BLaER1 treated with 17β-estradiol and CSF1 and Interleukin-3, amounts not matched to agents 10 nM and 100 nM (cell line): ENCODE data around the gene UBR1.
"Not testable (repeated sequence)": the region's sequence is repeated elsewhere in the genome, so short reads cannot be mapped to it uniquely, and the experiment has no call there.

Source experiments
- H3K27ac ChIP-seq, 11 experiments: shearing (Covaris generic); formaldehyde crosslinking; 2 replicates each; pipeline ENCODE4 v1.8.1; 2022
- H3K27me3 ChIP-seq, 11 experiments: shearing (Covaris generic); formaldehyde crosslinking; 2 replicates each; pipeline ENCODE4 v1.8.1; 2022
- H3K36me3 ChIP-seq, 11 experiments: shearing (Covaris generic); formaldehyde crosslinking; 2 replicates each; pipeline ENCODE4 v1.8.1; 2022
- H3K4me1 ChIP-seq, 10 experiments: shearing (Covaris generic); formaldehyde crosslinking; 2 replicates each; pipeline ENCODE4 v1.8.1; 2022
- H3K4me2 ChIP-seq, 11 experiments: shearing (Covaris generic); formaldehyde crosslinking; 2 replicates each; pipeline ENCODE4 v1.8.1; 2022
- H3K4me3 ChIP-seq, 10 experiments: shearing (Covaris generic); formaldehyde crosslinking; 2 replicates each; pipeline ENCODE4 v1.8.1; 2022
- H3K9ac ChIP-seq, 11 experiments: shearing (Covaris generic); formaldehyde crosslinking; 2 replicates each; pipeline ENCODE4 v1.8.1; 2022
- H3K9me3 ChIP-seq, 11 experiments: shearing (Covaris generic); formaldehyde crosslinking; replicated peaks in 1 of 11; 2 replicates each; pipeline ENCODE4 v1.8.1; 2022
- H4K20me1 ChIP-seq, 11 experiments: shearing (Covaris generic); formaldehyde crosslinking; 2 replicates each; pipeline ENCODE4 v1.8.1; 2022
- Cebpa-rat ChIP-seq, 11 experiments: shearing (Covaris generic); IDR thresholded peaks; 2 replicates each; pipeline ENCODE4 v1.8.1; 2022

The UBR1 gene

GRCh38 chr15:42908538-42908937 is 197.3 kb downstream of the UBR1 start:
- Histone ChIP-seq H3K4me3 (no peak overlapping the region), H3K4me2 (no peak overlapping the region), H4K20me1 (peaks cover 0 to 50% (median 5%) of the 10 kb centered on the region in 11 experiments; a peak in 7 of 22 replicates), H3K27me3 (no peaks in the 10 kb centered on the region), H3K9me3 (peaks cover 0 to 3% (median 0%) of the 10 kb centered on the region in 11 experiments; a peak in 1 of 22 replicates), H3K9ac (no peak overlapping the region), H3K36me3 (peaks cover 0 to 23% (median 12%) of the 10 kb centered on the region in 11 experiments; a peak in 14 of 22 replicates), H3K4me1 (peaks cover 0 to 4% (median 0%) of the 10 kb centered on the region in 10 experiments; a peak in 5 of 20 replicates), H3K27ac (no peak overlapping the region)
- no peak for TF ChIP-seq Cebpa-rat (IDR thresholded peaks at IDR 0.05)

- no peak overlapping the region for H3K4me3 ChIP-seq
- peaks cover 0 to 23% (median 10%) of the 10 kb centered on the region in 11 experiments; a peak in 14 of 22 replicates for H3K36me3 ChIP-seq
- H3K4me2 ChIP-seq = no peak overlapping the region
- H3K9ac ChIP-seq = no peak overlapping the region
- peaks cover 0 to 15% (median 0%) of the 10 kb centered on the region in 11 experiments; a peak in 3 of 22 replicates for H4K20me1 ChIP-seq
- no peaks in the 10 kb centered on the region; a peak in 1 of 20 replicates for H3K4me1 ChIP-seq
- no peak overlapping the region for H3K27ac ChIP-seq
- TF ChIP-seq Cebpa-rat (IDR thresholded peaks at IDR 0.05) = no peak
- H3K9me3 ChIP-seq = 0 out of 22 replicates have a peak, but pooled peaks cover 0 to 6% (median 0%) of the 10 kb centered on the region in 11 experiments
- no peaks in the 10 kb centered on the region for H3K27me3 ChIP-seq
These were observed 202.2 kb downstream of the UBR1 start for GRCh38 chr15:42903388-42904324.

GRCh38 chr15:42893911-42894310 is 211.9 kb downstream of the UBR1 start:
- not testable (repeated sequence) for H4K20me1 ChIP-seq

More at GRCh38 chr15:42893911-42894310, 211.9 kb downstream of the UBR1 start:
- not testable (repeated sequence) for H3K9ac ChIP-seq, H3K4me2 ChIP-seq, H3K4me1 ChIP-seq, H3K27me3 ChIP-seq, H3K27ac ChIP-seq, H3K4me3 ChIP-seq
- H3K9me3 ChIP-seq = peaks cover 50 to 74% (median 66%) of the 10 kb centered on the region in 11 experiments
- H3K36me3 ChIP-seq = peaks cover 16 to 48% (median 23%) of the 10 kb centered on the region in 11 experiments; a peak in 20 of 22 replicates
